WTC11 (cell line): Measurements from ENCODE around the gene COLEC12. TPM values are rescaled to one million over a fixed set of nuclear protein-coding genes. Genes with fewer than 3 reads are reported as not detected.

Experiments used
- AFF4 ChIP-seq: sonication (generic); formaldehyde crosslinking; IDR thresholded peaks from 2 replicates; pipeline ENCODE4 v1.8.1; 2023; ENCODE audit warnings: mild to moderate bottlenecking, missing genetic modification reagents, borderline replicate concordance
- AR ChIP-seq: fragments of 250-450 bp; sonication (Bioruptor Pico); IDR thresholded peaks from 2 replicates; pipeline ENCODE4 v1.9.0; 2021; ENCODE audit warnings: mild to moderate bottlenecking
- ATF6 ChIP-seq: sonication (generic); formaldehyde crosslinking; IDR thresholded peaks from 2 replicates; pipeline ENCODE4 v1.8.1; 2023; ENCODE audit warnings: mild to moderate bottlenecking, missing genetic modification reagents
- CREB1 ChIP-seq: sonication (generic); formaldehyde crosslinking; IDR thresholded peaks from 2 replicates; pipeline ENCODE4 v1.8.0; 2023; ENCODE audit warnings: mild to moderate bottlenecking, missing genetic modification reagents
- CTCF ChIP-seq: fragments of 200-600 bp; IDR thresholded peaks from 2 replicates; pipeline ENCODE4 v1.8.0; 2022; ENCODE audit warnings: antibody characterized with exemption
- E2F5 ChIP-seq: sonication (generic); formaldehyde crosslinking; IDR thresholded peaks from 2 replicates; pipeline ENCODE4 v1.8.1; 2022; ENCODE audit warnings: mild to moderate bottlenecking, moderate library complexity, missing genetic modification reagents
- FOXP1 ChIP-seq: sonication (generic); formaldehyde crosslinking; IDR thresholded peaks from 2 replicates; pipeline ENCODE4 v1.8.0; 2022; ENCODE audit warnings: missing genetic modification reagents, mild to moderate bottlenecking, moderate library complexity, borderline replicate concordance
- JUN ChIP-seq: sonication (generic); formaldehyde crosslinking; IDR thresholded peaks from 2 replicates; pipeline ENCODE4 v1.8.0; 2023; ENCODE audit warnings: mild to moderate bottlenecking, missing genetic modification reagents
- NFE2L1 ChIP-seq: sonication (generic); formaldehyde crosslinking; IDR thresholded peaks from 2 replicates; pipeline ENCODE4 v1.8.1; 2023; ENCODE audit warnings: missing genetic modification reagents
- PREB ChIP-seq: sonication (generic); formaldehyde crosslinking; IDR thresholded peaks from 2 replicates; pipeline ENCODE4 v1.8.1; 2022; ENCODE audit warnings: mild to moderate bottlenecking, missing genetic modification reagents, moderate library complexity, borderline replicate concordance
- RORB ChIP-seq: fragments of 250-450 bp; sonication (Bioruptor Pico); IDR thresholded peaks from 2 replicates; pipeline ENCODE4 v1.9.0; 2021; ENCODE audit warnings: mild to moderate bottlenecking
- TEAD1 ChIP-seq: sonication (generic); formaldehyde crosslinking; IDR thresholded peaks from 2 replicates; pipeline ENCODE4 v1.8.0; 2022; ENCODE audit warnings: mild to moderate bottlenecking, missing genetic modification reagents
- ZNF317 ChIP-seq: sonication (generic); formaldehyde crosslinking; IDR thresholded peaks from 2 replicates; pipeline ENCODE4 v1.8.1; 2023; ENCODE audit warnings: low read depth, mild to moderate bottlenecking, moderate library complexity, missing genetic modification reagents, borderline replicate concordance
- ZNF423 ChIP-seq: fragments of 250-450 bp; sonication (Bioruptor Pico); IDR thresholded peaks from 2 replicates; pipeline ENCODE4 v2.1.2; 2022; ENCODE audit warnings: mild to moderate bottlenecking, moderate library complexity
- ZNF671 ChIP-seq: fragments of 250-450 bp; sonication (Bioruptor Pico); IDR thresholded peaks from 2 replicates; pipeline ENCODE4 v1.8.0; 2021; ENCODE audit warnings: mild to moderate bottlenecking
- total RNA-seq: library from RNA; stranded (reverse); gene quantifications from 3 replicates; pipeline ENCODE4 v1.2.3, GENCODE V29; 2021
- TF ChIP-seq, protein P1 (sequence below): sonication (generic); formaldehyde crosslinking; IDR thresholded peaks from 2 replicates; pipeline ENCODE4 v1.8.0; 2022; ENCODE audit warnings: mild to moderate bottlenecking, missing genetic modification reagents
- TF ChIP-seq, protein P2 (sequence below): sonication (generic); formaldehyde crosslinking; conservative IDR thresholded peaks from 2 replicates; pipeline ENCODE4 v1.8.1; 2023; ENCODE audit warnings: mild to moderate bottlenecking, low read depth, missing genetic modification reagents, moderate library complexity
- TF ChIP-seq, protein P3 (sequence below): sonication (generic); formaldehyde crosslinking; IDR thresholded peaks from 2 replicates; pipeline ENCODE4 v1.8.0; 2022; ENCODE audit warnings: mild to moderate bottlenecking, missing genetic modification reagents
- TF ChIP-seq, protein P4 (sequence below): fragments of 250-450 bp; sonication (Bioruptor Pico); IDR thresholded peaks from 2 replicates; pipeline ENCODE4 v2.1.2; 2022; ENCODE audit warnings: mild to moderate bottlenecking, moderate library complexity

COLEC12 gene
- total RNA-seq, 1 experiment from 2014 or later = 0.48 TPM

DNA sequence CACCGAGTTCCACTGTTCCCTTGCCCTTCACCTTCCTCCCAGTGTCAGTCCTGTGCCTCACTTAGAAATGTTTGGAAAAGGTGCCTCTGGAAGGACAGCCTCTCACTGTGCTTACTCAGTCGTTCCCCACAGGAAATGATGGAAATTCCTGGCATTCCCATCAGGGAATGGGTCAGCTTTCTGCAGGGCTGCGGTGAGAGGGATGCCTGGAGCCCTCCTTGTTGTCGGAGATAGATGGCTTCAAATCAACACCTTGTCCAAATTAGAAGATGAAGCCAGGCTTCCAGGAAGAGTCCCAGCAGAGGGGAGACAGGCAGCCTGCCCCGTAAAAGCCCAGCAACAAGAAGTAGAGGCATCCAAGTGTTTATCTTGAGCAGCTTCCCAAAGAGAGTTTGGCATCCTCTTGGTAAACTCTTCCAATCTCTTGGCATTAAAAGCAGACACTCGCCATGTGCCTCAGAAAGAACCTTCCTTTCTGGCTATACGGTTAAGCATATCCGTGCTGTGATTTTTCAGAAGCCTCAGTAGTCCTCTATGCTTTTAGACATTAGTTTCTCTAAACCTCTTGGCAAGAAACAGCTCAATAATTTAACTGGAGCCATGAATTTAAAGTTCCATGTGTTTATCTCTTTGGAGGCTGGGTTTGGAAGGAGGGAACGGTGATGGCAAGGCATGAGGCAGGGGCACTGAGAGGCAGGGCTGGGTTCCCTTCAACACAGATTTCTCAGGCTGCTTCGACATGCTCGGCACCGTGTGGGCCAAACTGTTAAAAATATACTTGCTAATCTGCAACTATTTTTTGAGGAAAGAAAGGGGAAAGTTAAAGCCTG is 25.1 kb downstream of the COLEC12 start (continued):
- TF ChIP-seq AR (CRISPR knock-in tag) (no peak), ZNF671 (CRISPR knock-in tag) (no peak), TEAD1 (CRISPR knock-in tag) (peak; percentile 92), RORB (CRISPR knock-in tag) (no peak), E2F5 (CRISPR knock-in tag) (no peak), ATF6 (CRISPR knock-in tag) (no peak), CREB1 (CRISPR knock-in tag) (no peak), ZNF423 (CRISPR knock-in tag) (no peak), NFE2L1 (CRISPR knock-in tag) (no peak), AFF4 (no peak), JUN (CRISPR knock-in tag) (no peak), CTCF (no peak), ZNF317 (CRISPR knock-in tag) (peak; percentile 60; the same call in 1 of the 2 replicates), PREB (no peak), FOXP1 (CRISPR knock-in tag) (no peak)
- TF ChIP-seq, protein P1, sequence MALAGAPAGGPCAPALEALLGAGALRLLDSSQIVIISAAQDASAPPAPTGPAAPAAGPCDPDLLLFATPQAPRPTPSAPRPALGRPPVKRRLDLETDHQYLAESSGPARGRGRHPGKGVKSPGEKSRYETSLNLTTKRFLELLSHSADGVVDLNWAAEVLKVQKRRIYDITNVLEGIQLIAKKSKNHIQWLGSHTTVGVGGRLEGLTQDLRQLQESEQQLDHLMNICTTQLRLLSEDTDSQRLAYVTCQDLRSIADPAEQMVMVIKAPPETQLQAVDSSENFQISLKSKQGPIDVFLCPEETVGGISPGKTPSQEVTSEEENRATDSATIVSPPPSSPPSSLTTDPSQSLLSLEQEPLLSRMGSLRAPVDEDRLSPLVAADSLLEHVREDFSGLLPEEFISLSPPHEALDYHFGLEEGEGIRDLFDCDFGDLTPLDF (CRISPR knock-in tag) = no peak
- TF ChIP-seq, protein P2, sequence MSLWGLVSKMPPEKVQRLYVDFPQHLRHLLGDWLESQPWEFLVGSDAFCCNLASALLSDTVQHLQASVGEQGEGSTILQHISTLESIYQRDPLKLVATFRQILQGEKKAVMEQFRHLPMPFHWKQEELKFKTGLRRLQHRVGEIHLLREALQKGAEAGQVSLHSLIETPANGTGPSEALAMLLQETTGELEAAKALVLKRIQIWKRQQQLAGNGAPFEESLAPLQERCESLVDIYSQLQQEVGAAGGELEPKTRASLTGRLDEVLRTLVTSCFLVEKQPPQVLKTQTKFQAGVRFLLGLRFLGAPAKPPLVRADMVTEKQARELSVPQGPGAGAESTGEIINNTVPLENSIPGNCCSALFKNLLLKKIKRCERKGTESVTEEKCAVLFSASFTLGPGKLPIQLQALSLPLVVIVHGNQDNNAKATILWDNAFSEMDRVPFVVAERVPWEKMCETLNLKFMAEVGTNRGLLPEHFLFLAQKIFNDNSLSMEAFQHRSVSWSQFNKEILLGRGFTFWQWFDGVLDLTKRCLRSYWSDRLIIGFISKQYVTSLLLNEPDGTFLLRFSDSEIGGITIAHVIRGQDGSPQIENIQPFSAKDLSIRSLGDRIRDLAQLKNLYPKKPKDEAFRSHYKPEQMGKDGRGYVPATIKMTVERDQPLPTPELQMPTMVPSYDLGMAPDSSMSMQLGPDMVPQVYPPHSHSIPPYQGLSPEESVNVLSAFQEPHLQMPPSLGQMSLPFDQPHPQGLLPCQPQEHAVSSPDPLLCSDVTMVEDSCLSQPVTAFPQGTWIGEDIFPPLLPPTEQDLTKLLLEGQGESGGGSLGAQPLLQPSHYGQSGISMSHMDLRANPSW (CRISPR knock-in tag) = no peak
- TF ChIP-seq, protein P3, sequence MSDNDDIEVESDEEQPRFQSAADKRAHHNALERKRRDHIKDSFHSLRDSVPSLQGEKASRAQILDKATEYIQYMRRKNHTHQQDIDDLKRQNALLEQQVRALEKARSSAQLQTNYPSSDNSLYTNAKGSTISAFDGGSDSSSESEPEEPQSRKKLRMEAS (CRISPR knock-in tag) = peak; percentile 47; the same call in 1 of the 2 replicates
- TF ChIP-seq, protein P4, sequence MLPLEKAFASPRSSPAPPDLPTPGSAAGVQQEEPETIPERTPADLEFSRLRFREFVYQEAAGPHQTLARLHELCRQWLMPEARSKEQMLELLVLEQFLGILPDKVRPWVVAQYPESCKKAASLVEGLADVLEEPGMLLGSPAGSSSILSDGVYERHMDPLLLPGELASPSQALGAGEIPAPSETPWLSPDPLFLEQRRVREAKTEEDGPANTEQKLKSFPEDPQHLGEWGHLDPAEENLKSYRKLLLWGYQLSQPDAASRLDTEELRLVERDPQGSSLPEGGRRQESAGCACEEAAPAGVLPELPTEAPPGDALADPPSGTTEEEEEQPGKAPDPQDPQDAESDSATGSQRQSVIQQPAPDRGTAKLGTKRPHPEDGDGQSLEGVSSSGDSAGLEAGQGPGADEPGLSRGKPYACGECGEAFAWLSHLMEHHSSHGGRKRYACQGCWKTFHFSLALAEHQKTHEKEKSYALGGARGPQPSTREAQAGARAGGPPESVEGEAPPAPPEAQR (CRISPR knock-in tag) = no peak
